NAMALWA (cell line): ENCODE measurements around the gene WBP2.
A peak's percentile ranks its signal among the peaks of the same experiment; 100 is the strongest.

Experiments
- DNase-seq: peaks from one replicate; pipeline ENCODE4 v3.0.0-alpha.2; 2015; ENCODE audit warnings: low spot score

The WBP2 gene

DNA sequence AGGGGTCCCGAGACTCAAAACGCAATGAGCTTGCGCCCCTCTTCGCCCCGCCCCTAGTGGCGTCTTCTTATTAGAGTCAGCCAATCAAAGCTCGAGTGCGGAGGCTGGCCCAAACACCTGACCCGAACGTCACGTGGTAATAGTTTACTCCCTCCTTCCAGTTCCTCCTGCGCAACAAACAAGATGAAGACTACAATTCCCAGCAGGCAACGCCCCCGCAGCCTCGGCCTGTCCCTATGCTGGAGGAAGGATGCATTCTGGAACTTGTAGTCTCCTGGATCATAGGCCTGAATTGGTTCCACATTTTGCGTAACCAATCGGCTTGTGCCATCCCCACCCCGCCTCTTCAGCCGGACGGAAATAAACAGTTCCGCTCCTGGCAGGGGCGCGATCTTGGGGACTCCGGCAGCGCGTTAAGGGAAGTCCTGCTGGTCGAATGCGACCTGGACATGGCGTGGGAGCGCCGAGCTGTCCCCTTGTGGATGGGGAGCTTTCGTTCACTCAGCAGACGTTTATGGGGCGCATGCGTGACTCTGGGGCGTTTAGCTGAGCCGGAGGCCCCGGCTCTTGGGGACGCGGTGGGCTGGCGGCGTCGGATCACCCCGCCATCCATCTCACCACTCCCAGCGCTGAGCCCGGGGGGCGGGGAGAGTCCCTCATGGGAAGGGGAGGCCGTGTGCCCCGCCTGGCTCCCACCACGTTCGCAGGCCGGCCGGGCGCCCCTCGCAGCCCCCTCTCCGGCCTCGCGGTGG is at the start of gene WBP2:
TSS of gene WBP2 (minus strand) at position 26 of the 752 bp plus-strand sequence. CDS start 38 bp downstream, outside the sequence.
- peak; percentile 100 for DNase-seq

DNA sequence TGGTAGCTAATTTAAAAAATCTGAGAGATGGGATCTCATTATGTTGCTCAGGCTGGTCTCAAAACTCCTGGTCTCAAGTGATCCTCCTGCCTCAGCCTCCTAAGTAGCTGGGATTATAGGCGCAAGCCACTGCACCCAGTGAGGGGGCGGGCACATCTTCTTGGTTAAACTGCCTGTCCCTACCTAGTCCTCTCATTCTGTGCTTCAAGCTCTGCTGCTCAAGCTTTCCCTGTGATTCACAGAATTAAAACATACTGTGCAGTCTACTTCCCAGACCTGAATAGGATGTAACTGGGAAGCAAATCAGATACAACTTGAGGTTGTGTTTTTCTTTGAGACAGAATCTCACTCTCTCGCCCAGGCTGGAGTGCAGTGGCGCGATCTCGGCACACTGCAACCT is 47.3 kb upstream of the WBP2 start:
- no peak for DNase-seq

DNA sequence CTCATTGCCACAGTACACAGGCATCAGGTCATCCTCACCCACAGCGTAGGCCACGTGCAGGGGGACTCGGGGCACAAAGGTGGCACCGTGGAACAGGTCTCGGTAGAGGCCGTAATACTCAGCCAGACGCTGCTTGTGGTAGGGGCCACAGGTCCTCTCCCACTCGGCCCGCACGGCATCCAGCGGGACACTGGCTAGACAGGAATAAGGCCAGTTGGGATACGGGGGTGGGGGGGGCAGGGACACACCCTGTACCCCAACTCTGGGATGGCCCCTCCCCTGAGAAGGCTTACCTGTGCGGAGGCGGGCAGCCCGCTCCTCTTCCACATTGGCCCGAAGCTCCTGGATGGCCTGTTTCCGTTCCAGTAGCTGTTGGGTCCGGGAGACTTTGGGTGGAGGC is 46.6 kb upstream of the WBP2 start:
- DNase-seq = no peak

DNA sequence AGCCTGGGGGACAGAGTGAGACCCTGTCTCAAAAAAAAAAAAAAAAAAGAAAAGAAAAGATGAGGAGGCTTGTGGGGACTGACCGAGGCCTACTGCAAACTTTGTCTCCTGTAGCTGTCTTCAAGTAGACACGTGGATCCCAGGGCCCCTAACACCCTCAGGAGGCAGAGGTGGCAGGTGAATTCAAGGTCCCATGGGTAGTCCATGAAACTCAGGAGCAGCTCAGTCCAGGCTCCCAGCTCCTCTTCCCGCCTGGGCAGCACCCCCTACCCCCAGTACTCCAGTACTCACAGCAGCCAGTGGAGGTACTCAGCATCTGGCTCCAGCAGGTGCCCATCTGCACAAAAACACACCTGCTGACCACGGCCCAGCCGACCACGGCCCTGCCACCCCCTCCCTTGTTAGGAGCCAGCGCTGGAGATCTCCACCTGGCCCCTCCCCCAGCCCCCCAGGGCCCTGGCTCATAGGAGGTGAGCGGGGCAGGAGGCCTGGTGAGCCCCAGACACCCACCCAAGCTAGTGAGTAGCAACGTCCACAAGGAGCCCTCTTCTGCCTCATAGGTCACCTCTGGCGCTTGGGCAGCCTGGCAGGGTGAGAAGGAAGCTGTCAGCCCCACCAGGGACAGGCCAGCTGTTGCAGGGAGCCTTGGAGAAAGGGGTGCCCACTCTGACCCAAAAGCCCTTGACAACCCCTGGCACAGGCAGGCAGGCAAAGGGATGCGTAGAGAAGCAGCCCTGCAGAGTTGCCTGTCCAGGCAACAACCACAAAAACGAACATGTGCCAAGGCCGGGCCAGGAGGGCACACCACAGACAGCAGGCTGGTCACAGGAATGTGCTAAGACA is 45.8 kb upstream of the WBP2 start:
- DNase-seq = no peak

DNA sequence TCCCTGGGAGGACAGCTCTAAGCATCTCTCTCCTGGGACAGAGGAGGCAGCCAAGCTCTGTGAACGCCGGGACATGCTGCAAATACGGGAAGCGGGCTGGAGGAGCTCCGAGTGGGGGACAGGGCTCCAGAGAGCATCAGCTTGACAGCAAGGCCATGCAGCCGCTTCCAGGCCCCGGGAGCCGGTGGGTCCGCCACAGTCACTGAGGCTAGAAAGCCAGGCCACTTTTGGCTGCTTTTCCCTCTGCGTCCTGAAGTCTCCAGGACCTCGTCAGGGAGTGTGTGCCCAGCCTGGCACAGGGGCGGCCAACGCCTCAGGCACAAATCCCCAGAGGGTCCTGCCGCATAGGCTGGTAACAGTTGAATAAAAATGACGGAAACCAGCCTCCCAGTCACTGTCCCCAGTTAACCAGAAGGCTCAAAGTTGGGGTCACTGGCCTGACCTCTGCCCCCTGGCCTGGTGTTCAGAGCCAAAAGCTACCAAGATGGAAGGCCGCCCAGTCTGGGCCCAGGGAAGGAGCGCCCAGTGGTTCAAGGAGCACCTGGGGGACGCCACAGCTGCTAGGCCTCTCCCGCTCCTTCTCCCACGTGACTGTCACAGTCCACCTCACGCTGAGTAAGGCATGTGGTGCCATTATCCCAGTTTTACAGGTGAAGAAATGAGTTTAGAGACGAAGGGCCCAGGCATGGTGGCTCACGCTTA is 44.8 kb upstream of the WBP2 start:
- DNase-seq = no peak

DNA sequence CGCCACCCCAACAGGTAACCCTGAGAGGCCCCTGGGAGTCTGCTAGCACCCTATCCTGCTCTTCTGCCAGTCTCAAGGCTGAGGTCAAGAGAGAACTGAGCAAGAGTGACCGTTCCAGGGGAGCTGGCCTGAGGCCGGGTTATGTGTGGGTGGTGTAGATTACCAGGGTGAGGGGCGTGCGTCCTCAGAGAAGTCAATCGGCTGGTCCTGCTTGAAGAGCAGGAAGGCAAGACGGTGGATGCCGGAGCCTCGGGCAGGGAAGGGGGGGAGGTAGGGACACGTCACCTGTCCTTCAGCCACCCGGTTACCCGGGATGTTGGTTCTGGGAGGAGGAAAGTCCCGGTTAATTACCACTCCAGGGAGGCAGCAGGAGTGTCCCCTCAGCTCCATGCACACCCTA is 44.2 kb upstream of the WBP2 start:
- no peak for DNase-seq

DNA sequence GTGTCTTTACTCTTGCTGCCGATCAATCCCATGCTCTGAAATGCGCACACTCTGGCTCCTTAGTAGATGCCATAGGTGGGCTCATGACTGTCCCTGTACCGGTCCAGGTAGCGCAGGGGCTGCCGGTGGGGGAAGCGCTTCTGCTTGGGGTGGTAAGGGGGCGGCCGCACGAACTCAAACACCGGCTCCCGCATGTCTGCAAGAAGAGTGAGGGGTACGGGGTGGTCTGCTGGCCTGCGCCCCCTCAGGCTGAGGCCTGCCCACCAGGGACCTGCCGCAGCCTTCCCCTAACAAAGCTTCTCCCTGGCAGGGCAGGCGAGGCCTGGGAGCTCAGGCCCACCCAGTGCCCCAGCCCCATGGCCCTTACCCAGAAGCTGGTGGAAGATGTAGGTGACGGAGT is 43.7 kb upstream of the WBP2 start:
- DNase-seq = no peak

DNA sequence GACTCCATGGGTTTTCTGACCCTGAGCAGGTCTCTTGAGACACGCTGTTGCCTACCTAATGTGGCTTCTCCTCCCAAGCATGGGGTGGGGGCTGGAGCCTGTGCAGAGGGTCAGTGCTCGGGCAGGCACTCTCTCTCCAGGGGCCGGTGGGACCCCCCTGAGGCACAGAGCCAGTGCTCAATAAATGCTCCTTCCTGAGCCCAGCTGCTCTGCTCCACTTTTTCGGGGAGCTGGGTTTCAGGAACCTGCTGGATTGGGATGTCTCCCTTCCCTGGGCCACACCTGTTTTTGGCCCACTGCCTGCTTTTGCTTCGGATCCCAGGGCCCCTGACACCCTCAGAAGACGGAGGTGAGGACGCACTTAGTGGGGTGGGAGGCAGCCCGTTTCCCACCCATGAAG is 42.9 kb upstream of the WBP2 start:
- DNase-seq = no peak

DNA sequence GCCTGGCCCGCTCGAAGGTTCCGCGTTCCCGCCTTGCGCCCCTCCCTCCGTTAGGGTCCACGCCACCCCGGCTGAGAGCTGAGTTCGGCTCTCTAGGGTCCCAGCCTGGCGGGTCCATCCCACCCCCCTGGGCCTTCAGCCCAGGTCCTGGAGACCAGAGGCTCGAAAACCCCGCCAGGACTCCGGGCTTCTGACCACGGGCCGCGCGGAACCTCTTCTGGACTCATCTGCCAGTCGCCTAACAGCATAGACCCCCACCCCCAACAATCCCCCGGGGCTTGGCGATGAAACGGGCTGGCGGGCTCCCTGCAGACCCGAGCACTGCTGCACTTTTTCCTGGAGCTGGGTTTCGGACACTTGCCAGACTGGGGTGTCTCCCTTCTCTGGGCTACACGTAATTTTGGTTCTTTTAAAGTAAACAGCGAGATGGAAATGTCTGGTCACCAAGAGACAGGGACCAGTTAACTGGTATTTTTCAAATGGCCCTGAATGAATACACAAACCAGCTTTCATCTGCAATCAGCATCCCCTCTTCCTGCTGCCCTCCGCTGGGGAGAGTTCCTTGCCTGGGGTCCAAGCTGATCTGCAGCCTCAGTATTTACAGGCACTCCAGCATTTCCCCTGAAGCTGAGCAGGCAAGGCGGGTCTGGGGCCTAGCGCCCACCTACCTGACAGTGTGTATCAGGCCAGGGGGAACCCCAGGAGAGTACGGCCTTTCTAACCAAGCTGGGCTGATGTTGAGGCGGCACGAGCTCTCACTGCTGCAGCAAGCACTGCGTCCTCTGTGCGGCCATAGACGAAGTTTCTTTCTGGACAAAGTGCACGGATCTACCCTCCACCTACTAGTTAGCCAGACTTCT is 42.3 kb upstream of the WBP2 start:
- no peak for DNase-seq

DNA sequence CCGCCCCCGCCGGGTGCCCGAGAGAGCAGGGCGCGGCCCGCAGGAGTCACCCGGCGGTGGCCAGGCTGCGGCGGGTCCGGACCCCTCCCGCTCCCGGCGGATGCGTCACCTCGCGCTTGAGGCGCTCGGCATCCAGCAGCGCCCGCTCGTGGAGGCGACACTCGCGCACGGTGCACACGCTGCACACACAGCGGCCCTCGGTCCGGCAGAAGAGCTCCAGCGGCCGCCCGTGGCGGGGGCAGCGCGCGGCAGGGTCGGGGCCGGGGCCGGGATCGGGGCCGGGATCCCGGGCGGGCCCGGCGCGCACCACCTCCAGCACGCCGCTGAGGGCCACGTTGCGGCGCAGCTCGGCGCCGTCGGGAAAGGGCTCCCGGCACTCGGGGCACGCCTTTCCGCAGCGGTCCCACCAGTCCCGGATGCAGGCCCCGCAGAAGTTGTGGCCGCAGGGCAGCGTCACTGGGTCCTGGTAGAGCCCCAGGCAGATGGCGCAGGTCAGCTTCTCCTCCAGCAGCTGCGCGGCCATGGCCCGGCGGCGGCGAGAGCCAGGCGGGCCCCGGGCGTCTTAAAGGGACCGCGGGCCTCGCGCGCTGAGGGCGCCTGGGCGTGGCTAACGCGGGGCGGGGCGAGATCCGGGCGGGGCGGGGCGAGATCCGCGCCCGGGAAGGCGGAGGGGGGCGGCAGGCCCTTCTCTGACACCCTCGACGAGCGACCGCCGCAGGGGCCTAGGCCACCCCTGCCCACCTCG is 41.5 kb upstream of the WBP2 start, which contains the start of gene TRIM65:
TSS of gene TRIM65 (minus strand) at position 537 of the 745 bp plus-strand sequence. CDS start at position 523, 14 bp downstream.
- peak; percentile 78 for DNase-seq

DNA sequence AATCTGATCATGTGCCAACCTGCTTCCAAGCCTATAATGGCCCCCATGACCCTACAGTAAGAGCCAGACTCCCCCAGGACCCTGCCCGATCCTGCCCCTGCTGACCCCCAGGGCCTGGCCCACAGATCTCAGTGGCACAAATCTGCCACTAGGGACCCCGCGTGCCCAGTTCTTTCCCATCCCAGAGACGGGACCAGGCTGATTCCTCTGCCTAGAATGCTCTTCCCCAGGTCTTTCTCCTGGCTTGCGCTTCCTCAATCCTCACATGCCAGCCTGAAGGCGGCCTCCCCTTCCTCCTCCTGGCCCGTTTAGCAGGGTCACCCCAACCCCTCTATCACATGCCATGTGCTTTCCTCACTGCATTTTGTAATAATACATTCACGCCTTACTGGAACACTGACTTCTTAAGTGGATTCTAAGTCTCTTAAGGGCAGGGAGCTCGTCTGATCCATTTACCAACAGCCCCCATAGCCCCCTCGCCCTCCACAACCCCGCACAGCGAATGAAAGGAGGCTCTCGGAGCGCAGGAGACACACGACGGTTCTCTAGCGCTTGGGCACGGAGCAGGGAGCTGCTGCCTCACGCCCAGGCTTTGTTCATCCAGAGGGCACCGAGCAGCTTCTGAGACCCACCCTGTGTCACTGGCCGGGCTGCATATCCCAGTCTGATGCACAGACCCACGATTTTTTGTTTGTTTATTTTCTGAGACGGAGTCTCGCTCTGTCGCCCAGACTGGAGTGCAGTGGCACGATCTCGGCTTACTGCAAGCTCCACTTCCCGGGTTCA is 40.4 kb upstream of the WBP2 start:
- peak; percentile 35 for DNase-seq

DNA sequence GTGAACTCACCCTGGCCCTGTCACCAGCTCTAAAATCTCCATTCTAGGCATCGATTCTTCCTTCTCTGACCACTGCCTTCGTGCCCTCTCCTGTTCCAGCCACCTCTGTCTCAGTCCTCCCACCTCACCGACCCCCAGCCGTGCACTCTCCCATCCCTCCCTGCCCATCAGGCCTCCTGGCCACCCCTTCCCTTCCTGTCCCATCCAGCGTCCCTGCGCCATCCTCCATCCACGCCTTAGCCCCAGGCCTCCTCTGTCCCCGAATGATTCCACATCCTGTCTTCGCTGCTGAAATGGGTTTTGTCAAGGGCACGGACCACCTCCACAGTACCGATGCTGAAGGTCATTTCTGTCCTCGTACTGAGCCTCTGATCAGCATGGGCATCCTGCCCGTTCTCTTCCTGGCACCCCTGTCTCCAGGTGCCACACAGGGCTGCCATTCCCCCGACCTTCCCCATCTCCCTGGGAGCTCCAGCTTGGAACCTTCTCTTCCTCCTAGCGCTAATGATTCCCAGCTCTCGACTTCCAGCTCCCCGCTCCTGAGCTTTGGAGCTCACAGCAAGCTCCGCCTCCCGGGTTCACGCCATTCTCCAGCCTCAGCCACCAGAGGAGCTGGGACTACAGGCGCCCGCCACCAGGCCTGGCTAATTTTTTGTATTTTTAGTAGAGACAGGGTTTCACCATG is 39.1 kb upstream of the WBP2 start:
- DNase-seq = no peak

DNA sequence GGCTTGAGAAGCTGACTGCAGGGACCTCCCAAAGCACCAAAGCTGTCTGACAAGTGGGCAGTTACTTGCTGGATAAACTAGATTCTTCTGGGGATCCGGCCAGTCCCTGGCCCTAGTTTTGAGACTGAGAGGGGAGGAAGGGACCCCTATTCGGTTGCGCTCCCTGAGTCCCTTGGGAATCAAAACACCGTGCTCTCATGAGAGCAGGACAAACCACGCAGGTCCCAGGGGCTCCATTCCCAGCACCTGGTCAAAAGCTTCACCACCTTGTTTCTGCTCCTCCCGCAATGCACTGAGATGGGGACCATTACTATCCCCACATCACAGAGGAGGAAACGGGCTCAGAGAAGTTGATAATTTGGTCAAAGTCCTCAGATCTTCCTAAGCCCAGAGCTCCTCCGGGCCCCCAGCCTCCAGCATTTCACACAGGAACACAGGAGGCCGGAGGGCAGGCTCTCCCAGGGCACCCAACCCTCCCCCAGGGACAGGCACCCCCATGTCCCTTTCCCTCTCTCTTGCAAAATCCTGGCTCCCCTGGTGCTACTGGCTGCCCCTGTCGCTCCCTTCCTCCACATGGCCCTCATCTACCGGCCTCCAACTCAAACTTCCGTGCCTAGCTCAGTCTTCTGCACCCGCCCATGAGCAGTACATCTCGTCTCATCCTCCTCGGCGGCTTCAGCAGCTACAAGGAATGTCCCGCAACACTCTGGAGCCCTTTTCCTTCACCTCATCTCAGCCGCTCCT is 38.3 kb upstream of the WBP2 start:
- DNase-seq = no peak

DNA sequence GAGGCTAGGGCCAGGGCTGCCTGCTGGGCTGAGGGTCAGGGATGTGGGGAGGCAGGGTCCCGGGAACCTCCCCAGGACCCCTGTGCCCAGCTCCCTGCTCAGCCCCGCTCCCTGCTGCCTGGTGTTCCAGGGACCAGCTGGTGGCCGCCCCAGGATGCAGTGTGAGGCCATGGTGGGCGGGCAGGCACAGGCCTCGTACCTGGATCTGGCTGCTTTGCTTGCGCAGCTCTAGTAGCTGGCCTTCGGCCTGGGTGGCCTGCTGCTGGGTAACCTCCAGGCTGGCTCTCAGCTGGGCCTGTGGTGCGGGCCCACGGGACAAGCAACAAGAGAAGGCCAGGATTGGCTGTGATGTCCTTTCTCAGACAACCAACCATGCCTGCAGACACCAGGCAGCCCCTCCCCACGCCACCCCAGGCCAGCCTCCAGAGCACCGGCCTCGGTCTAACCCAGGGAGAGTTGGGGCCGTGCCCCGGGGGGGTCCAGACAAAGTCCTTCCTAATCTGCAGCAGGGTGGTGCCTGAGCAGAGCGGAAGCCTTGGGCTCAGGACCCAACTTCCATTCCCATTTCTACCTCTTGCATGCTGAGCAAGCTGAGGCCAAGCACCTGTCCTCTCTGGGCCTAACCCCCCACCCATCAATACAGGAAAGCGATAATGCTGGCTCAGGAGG is 37.6 kb upstream of the WBP2 start:
- DNase-seq = no peak

DNA sequence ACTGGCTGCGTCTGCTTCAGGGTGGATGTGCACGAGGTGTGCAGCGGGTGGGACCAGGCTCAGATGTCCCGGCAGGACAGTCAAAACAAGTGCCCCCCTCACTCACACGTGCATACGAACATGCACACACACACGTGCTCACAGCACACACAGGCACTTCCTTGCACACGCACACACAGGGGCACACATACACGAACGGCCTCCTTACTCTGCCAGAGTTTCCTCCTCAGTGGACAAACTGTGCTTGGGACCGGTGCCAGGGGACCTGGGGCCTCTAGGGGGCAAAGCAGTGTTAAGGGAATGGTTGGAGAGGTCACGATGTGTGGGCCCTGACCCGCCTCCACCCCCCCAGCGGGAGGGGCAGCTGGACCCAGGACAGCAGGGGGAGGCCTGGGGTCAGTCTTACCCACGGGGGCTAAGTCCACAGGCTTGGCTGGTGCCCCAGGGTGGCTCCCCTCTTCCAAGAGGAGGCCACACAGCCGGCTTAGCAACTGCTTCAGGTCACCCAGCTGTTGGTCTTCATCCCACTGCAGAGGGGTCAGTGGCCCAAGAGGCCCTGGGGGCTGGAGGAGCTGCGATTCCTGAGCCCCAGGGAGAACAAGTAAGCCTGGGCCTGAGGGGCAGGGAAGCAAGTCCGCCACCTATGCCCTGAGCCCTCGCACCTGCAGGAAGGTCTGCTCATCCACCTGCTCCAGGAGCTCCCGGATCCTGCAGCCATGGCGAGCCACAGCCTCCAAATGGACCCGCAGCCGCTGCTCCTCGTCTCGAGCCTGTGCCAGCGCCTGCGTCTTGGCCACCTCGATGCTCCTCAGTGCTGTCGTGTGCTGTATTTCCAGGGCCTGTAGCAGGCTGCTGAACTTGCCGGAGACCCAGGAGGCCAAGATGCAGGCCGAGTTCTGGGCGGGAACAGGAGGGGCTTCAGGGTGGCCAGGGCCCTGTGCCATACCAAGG is 36.7 kb upstream of the WBP2 start:
- no peak for DNase-seq

DNA sequence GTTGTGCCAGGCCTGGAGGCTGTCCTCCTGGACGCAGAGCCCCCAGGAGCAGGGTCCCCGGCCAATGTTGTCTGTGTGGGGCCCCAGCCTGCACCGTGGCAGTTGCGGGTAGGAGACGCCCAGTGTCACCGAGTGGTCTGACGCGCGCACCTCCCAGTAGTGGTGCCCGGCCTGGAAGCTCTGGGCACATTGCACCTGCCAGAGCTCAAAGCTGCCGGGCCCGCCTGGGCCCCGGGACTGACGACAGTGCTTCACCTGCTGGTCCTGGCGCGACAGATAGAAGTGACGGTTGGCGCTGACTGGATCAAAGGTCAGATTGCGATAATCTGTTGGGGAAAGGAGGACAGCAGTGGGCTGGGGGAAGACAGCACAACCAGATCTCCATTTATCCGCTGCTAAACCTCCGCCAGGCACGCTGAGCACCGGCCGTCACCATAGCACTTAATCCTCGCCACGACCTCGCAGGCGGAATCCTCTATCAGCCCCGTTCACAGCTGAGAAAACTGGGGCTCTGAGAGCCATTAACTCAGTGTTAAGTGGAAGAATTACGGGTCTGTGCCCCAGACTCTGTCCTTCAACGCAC is 36.0 kb upstream of the WBP2 start:
- DNase-seq = no peak

DNA sequence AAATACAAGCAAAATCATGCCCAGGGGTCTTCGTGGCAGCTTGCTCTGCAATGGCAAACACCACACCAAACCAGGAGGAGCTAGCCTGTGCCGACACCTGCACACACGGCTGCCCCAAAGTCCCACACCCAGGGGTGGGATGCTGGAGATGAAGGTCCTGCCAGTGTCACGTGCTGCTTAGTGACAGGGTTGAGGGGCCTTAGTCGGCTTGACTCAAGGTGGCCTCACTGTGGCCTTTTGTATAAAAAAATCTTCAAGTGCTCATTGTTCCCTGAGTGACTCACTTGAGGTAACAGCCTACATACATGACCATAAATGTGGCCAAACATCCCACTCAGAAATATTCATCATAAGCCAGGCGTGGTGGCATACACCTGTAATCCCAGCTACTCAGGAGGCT is 34.3 kb upstream of the WBP2 start:
- DNase-seq = no peak
